Gastrocnemius medialis (tissue), 4 donors: Measurements from ENCODE around the gene ALG12.

Experiments
- POLR2A ChIP-seq, 2 donors: fragments of 450-650 bp; IDR thresholded peaks; one replicate each; pipeline ENCODE4 v1.6.1; 2017; ENCODE audit warnings: antibody characterized with exemption in 2 of 2, mild to moderate bottlenecking in 2 of 2, moderate library complexity in 2 of 2
- TF ChIP-seq, protein P1 (sequence below), 5 experiments: fragments of 450-650 bp in 3 of 5; fragments of 200-600 bp in 2 of 5; sonication (generic) in 2 of 5; IDR thresholded peaks in 4 of 5; conservative IDR thresholded peaks in 1 of 5; 1 replicate in 4 of 5; 2 replicates in 1 of 5; pipeline ENCODE4 v1.5.1; 2016 to 2019; ENCODE audit warnings: antibody characterized with exemption in 5 of 5, mild to moderate bottlenecking in 3 of 5, moderate library complexity in 3 of 5

DNA sequence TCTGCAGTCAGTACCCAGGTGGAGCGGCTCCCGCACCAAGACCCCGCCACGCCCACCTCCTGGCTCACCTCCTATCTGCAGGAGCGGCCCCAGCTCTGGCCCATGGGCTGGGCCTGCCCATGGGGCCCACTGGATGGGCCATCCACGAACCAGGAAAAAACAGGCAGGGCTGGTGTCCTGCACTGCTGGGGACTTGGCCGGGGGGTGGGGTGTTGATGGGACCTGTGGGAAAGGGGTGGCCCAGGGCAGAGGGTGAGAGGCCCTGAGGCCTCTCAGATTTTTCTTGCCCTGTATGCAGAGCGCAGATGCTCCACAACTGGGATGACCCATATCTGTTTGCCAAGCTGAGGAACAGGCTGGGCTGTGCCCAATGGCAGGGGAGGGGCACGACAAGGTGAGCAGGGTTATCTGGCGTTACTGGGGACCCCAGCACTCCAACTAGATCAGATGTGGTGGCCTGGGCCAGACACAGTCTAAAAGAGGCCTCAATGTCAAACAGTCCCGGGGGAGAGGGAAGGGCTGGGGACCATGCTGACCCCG lies 39.7 kb upstream of the ALG12 start:
- TF ChIP-seq, protein P1, sequence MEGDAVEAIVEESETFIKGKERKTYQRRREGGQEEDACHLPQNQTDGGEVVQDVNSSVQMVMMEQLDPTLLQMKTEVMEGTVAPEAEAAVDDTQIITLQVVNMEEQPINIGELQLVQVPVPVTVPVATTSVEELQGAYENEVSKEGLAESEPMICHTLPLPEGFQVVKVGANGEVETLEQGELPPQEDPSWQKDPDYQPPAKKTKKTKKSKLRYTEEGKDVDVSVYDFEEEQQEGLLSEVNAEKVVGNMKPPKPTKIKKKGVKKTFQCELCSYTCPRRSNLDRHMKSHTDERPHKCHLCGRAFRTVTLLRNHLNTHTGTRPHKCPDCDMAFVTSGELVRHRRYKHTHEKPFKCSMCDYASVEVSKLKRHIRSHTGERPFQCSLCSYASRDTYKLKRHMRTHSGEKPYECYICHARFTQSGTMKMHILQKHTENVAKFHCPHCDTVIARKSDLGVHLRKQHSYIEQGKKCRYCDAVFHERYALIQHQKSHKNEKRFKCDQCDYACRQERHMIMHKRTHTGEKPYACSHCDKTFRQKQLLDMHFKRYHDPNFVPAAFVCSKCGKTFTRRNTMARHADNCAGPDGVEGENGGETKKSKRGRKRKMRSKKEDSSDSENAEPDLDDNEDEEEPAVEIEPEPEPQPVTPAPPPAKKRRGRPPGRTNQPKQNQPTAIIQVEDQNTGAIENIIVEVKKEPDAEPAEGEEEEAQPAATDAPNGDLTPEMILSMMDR (IDR thresholded peaks at IDR 0.05 in 4 of 5, conservative IDR thresholded peaks at IDR 0.05 in 1 of 5): no peak
- TF ChIP-seq POLR2A (IDR thresholded peaks at IDR 0.05): no peak
